ENCODE results near the gene PRH2. TPM values are rescaled to one million over a fixed set of nuclear protein-coding genes. Genes with fewer than 3 reads are reported as not detected.

PRH2 gene
- total and polyA plus RNA-seq, 2 donors (not counting 3 experiments of a cell fraction or from before 2014, with no cell fraction given): not detected

GRCh38 chr12:10936506-10936905 is 7.5 kb downstream of the PRH2 start:
- H3K27me3 ChIP-seq (ENCODE audit: control insufficient read depth in 2 of 2, insufficient read depth in 2 of 2, low read length in 2 of 2): no peaks in the 10 kb centered on the region
- H3K36me3 ChIP-seq (ENCODE audit: control insufficient read depth in 2 of 2, extremely low read depth in 1 of 2, insufficient read depth in 2 of 2, low read length in 2 of 2): no peaks in the 10 kb centered on the region
- H3K9me1 ChIP-seq (replicated peaks; ENCODE audit: control insufficient read depth, extremely low read depth, insufficient read depth, low read length): no peaks in the 10 kb centered on the region
- no peak for TF ChIP-seq MAX (IDR thresholded peaks at IDR 0.05; ENCODE audit: insufficient read depth, insufficient read length)
- no peak for TF ChIP-seq CTCF (IDR thresholded peaks at IDR 0.05; ENCODE audit: extremely low read depth in 1 of 2, insufficient read depth in 1 of 2, low read depth in 1 of 2, low read length in 2 of 2)
- TF ChIP-seq POLR2AphosphoS5 (IDR thresholded peaks at IDR 0.05; ENCODE audit: insufficient read depth, low read depth, low read length): no peak
- no peak overlapping the region for H3K4me3 ChIP-seq (replicated peaks in 1 of 3; ENCODE audit: insufficient read depth in 1 of 3, low read depth in 1 of 3, low read length in 3 of 3)
- DNase-seq (ENCODE audit: low read depth, low spot score) (no peak), FAIRE-seq (no peak)
- peaks cover 2% of the 10 kb centered on the region for H4K20me1 ChIP-seq (replicated peaks; ENCODE audit: control insufficient read depth, extremely low read depth, insufficient read depth, low read length)
- BruUV-seq (replicated peaks): no TSS peak
- H3K27ac ChIP-seq (ENCODE audit: insufficient read depth, low read depth, low read length): no peak overlapping the region
- H3K9ac ChIP-seq (replicated peaks; ENCODE audit: extremely low read depth, insufficient read depth, low read length): no peak overlapping the region
- CTCF ChIA-PET: no interaction called here
- no peaks in the 10 kb centered on the region for H3K79me2 ChIP-seq (ENCODE audit: control insufficient read depth, insufficient read depth, low read length)
- no peaks in the 10 kb centered on the region for H3K9me3 ChIP-seq (replicated peaks; ENCODE audit: control insufficient read depth, insufficient read depth, low read length)
- no peaks in the 10 kb centered on the region for H3K4me1 ChIP-seq (ENCODE audit: control insufficient read depth, extremely low read depth, insufficient read depth, low read length)
- POLR2A ChIA-PET: no interaction called here
- no peak overlapping the region for H3K4me2 ChIP-seq (ENCODE audit: insufficient read depth, low read length)
- dilution Hi-C loops (cut with MboI; ENCODE audit: extremely low pct_ligation_motif_present, low sequenced_read_pairs): no loop called here
- intact Hi-C loops (cut with micrococcal nuclease): no loop called here
- H2AFZ ChIP-seq (ENCODE audit: low read depth, low read length): no peak overlapping the region

GRCh38 chr12:10939163-10939562 is 10.1 kb downstream of the PRH2 start, which contains the start of gene TAS2R14:
Gene TAS2R14, minus strand, starts transcription at chr12:10939263. Its CDS starts 56 bp downstream, at chr12:10939207.
- Histone ChIP-seq H3K79me2 (ENCODE audit: control insufficient read depth, insufficient read depth, low read length) (no peaks in the 10 kb centered on the region), H3K4me2 (ENCODE audit: insufficient read depth, low read length) (no peak within 1 kb of the TSS), H4K20me1 (replicated peaks; ENCODE audit: control insufficient read depth, extremely low read depth, insufficient read depth, low read length) (peaks cover 2% of the 10 kb centered on the region), H3K27me3 (ENCODE audit: control insufficient read depth in 2 of 2, insufficient read depth in 2 of 2, low read length in 2 of 2) (no peaks in the 10 kb centered on the region), H2AFZ (ENCODE audit: low read depth, low read length) (no peak within 1 kb of the TSS), H3K9me3 (replicated peaks; ENCODE audit: control insufficient read depth, insufficient read depth, low read length) (no peaks in the 10 kb centered on the region), H3K9ac (replicated peaks; ENCODE audit: extremely low read depth, insufficient read depth, low read length) (no peak within 1 kb of the TSS), H3K36me3 (ENCODE audit: control insufficient read depth in 2 of 2, extremely low read depth in 1 of 2, insufficient read depth in 2 of 2, low read length in 2 of 2) (no peaks in the 10 kb centered on the region), H3K9me1 (replicated peaks; ENCODE audit: control insufficient read depth, extremely low read depth, insufficient read depth, low read length) (no peaks in the 10 kb centered on the region), H3K27ac (ENCODE audit: insufficient read depth, low read depth, low read length) (no peak within 1 kb of the TSS), H3K4me3 (replicated peaks in 1 of 3; ENCODE audit: insufficient read depth in 1 of 3, low read depth in 1 of 3, low read length in 3 of 3) (no peak within 1 kb of the TSS), H3K4me1 (ENCODE audit: control insufficient read depth, extremely low read depth, insufficient read depth, low read length) (no peaks in the 10 kb centered on the region)
- no peak for FAIRE-seq
- TF ChIP-seq POLR2AphosphoS5 (IDR thresholded peaks at IDR 0.05; ENCODE audit: insufficient read depth, low read depth, low read length) (no peak), CTCF (IDR thresholded peaks at IDR 0.05; ENCODE audit: extremely low read depth in 1 of 2, insufficient read depth in 1 of 2, low read depth in 1 of 2, low read length in 2 of 2) (no peak)
- dilution Hi-C loops (cut with MboI; ENCODE audit: extremely low pct_ligation_motif_present, low sequenced_read_pairs) (no loop called here), intact Hi-C loops (cut with micrococcal nuclease) (no loop called here)
- no peak for DNase-seq (ENCODE audit: low read depth, low spot score)
- ChIA-PET CTCF (interaction anchor here (1.2 kb wide), 1 partner anchor 12 kb away, joined by 3 read pairs; no protein-coding TSS in a partner anchor), POLR2A (no interaction called here)
- no TSS peak for BruUV-seq (replicated peaks)

All from endothelial cell of umbilical vein (primary cell).